ENCODE results near the gene KIFAP3. TPM values are rescaled to one million over a fixed set of nuclear protein-coding genes. Genes with fewer than 3 reads are reported as not detected.

KIFAP3 gene
- total RNA-seq, 1 experiment from 2014 or later: 29.2 TPM

DNA sequence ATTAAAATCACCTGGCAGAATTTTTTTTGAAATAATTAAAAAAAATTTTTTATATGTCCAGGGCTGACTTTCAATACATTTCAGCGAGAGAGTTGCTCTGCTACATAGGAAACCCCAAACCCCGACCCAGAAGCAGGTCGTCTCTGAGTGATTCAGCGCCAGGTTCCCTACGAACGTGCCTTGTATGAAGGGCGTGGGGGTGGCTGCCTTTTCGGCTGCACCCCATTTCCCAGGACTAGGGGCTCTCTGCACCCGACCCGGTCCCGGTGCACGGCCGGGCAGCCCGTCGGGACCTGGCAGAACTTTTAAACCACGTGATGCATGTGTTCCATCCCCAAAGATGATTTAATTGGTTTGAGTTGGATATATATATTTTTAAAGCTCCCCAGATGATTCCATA, 165.0 kb downstream of the KIFAP3 start:
- DNase-seq (ENCODE audit: unreplicated experiment): no peak
- ChIA-PET CTCF (interaction anchor here (2.0 kb wide), 1 partner anchor 26 kb away, joined by 6 read pairs; no protein-coding TSS in a partner anchor), POLR2A (no interaction called here)
- intact Hi-C loops (cut with micrococcal nuclease): no loop called here
- Mint-ChIP-seq H3K4me3 (ENCODE audit: unreplicated experiment) (no peak overlapping the region), H3K27me3 (ENCODE audit: insufficient read depth, unreplicated experiment) (no peaks in the 10 kb centered on the region), H3K9me3 (ENCODE audit: unreplicated experiment) (no peaks in the 10 kb centered on the region), H3K4me1 (ENCODE audit: insufficient read depth, unreplicated experiment) (peaks cover 4% of the 10 kb centered on the region), H3K27ac (ENCODE audit: low read depth, unreplicated experiment) (no peak overlapping the region), H3K36me3 (ENCODE audit: insufficient read depth, unreplicated experiment) (no peaks in the 10 kb centered on the region)
- no TSS peak for BruUV-seq (replicated peaks)
- TF ChIP-seq, protein P1, sequence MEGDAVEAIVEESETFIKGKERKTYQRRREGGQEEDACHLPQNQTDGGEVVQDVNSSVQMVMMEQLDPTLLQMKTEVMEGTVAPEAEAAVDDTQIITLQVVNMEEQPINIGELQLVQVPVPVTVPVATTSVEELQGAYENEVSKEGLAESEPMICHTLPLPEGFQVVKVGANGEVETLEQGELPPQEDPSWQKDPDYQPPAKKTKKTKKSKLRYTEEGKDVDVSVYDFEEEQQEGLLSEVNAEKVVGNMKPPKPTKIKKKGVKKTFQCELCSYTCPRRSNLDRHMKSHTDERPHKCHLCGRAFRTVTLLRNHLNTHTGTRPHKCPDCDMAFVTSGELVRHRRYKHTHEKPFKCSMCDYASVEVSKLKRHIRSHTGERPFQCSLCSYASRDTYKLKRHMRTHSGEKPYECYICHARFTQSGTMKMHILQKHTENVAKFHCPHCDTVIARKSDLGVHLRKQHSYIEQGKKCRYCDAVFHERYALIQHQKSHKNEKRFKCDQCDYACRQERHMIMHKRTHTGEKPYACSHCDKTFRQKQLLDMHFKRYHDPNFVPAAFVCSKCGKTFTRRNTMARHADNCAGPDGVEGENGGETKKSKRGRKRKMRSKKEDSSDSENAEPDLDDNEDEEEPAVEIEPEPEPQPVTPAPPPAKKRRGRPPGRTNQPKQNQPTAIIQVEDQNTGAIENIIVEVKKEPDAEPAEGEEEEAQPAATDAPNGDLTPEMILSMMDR (IDR thresholded peaks at IDR 0.05; ENCODE audit: unreplicated experiment): no peak

DNA sequence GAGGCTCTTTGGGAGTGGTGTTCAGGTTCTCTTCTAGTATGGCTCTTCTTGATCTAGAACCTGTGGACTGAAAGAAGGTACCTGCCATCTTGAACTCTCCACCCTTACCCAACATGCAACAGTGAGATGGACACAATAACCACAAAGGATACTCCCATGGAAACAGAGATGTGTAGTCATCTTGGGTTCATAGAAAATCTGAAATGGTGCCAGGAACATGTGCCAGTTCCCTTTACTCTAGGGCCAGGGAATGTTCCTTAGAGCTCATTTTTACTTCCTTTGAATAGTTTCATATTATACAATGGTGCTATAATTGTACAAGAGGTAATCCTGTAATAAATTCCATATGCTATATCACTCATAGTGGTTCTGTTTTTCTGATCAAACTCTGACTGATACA, 167.6 kb downstream of the KIFAP3 start:
- TF ChIP-seq, protein P1 (IDR thresholded peaks at IDR 0.05; ENCODE audit: unreplicated experiment): no peak
- DNase-seq (ENCODE audit: unreplicated experiment): peak; percentile 23
- H3K27me3 Mint-ChIP-seq (ENCODE audit: insufficient read depth, unreplicated experiment): no peaks in the 10 kb centered on the region
- H3K4me3 Mint-ChIP-seq (ENCODE audit: unreplicated experiment): no peak overlapping the region
- no TSS peak for BruUV-seq (replicated peaks)
- POLR2A ChIA-PET: interaction anchor here (1.1 to 1.5 kb wide), 2 partner anchors 13 to 14 kb away, joined by 3 to 7 read pairs; partner anchors contain the start of gene SCYL3
- no peaks in the 10 kb centered on the region for H3K9me3 Mint-ChIP-seq (ENCODE audit: unreplicated experiment)
- intact Hi-C loops (cut with micrococcal nuclease): no loop called here
- H3K4me1 Mint-ChIP-seq (ENCODE audit: insufficient read depth, unreplicated experiment): no peaks in the 10 kb centered on the region
- H3K36me3 Mint-ChIP-seq (ENCODE audit: insufficient read depth, unreplicated experiment): no peaks in the 10 kb centered on the region
- CTCF ChIA-PET: interaction anchor here (0.6 to 1.8 kb wide), 5 partner anchors 15 to 1002 kb away, joined by 3 to 8 read pairs (median 3); no protein-coding TSS in a partner anchor
- H3K27ac Mint-ChIP-seq (ENCODE audit: low read depth, unreplicated experiment): no peak overlapping the region

DNA sequence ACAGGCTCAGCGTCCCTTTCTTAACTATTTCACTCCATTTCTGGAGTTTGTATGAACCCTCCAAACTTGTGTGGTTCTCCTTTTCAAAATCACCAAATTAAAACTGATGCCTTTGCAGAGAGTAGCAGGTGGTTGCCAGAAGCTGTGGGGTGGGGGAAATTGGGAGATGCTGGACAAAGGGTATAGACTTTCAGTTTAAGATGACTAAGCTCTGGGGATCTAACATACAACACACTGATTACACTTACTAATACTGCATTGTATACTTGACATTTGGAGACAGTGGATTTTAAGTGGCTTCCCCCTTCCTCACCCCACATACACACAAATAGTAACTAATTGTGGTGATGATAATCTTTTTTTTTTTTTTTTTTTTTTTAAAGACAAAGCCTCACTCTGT, 169.7 kb downstream of the KIFAP3 start:
- ChIA-PET POLR2A (no interaction called here), CTCF (no interaction called here)
- BruUV-seq (replicated peaks): no TSS peak
- TF ChIP-seq, protein P1 (IDR thresholded peaks at IDR 0.05; ENCODE audit: unreplicated experiment): no peak
- H3K27ac Mint-ChIP-seq (ENCODE audit: low read depth, unreplicated experiment): no peak overlapping the region
- no peak for DNase-seq (ENCODE audit: unreplicated experiment)
- no peaks in the 10 kb centered on the region for H3K9me3 Mint-ChIP-seq (ENCODE audit: unreplicated experiment)
- no peaks in the 10 kb centered on the region for H3K4me1 Mint-ChIP-seq (ENCODE audit: insufficient read depth, unreplicated experiment)
- no peaks in the 10 kb centered on the region for H3K36me3 Mint-ChIP-seq (ENCODE audit: insufficient read depth, unreplicated experiment)
- no peak overlapping the region for H3K4me3 Mint-ChIP-seq (ENCODE audit: unreplicated experiment)
- intact Hi-C loops (cut with micrococcal nuclease): no loop called here
- H3K27me3 Mint-ChIP-seq (ENCODE audit: insufficient read depth, unreplicated experiment): no peaks in the 10 kb centered on the region

DNA sequence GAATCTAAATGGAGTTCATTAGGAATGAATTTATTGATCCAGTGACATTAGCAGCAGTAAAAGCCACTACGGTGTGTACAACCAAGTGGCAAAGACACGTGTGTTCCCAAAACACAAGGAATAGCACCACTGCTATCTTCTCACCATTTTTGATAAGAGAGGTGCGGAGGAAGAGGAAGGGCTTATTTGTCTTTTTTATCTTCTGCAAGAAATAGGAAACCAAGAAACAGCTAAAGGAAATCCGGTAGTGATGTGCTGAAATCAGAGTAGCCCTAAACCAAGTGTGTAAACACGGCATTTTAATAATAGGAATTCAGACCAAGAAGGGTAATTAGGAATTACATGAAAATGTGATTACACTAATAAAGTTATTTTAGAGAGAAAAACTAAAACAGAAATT, 171.7 kb downstream of the KIFAP3 start:
- Mint-ChIP-seq H3K4me3 (ENCODE audit: unreplicated experiment) (no peak overlapping the region), H3K27ac (ENCODE audit: low read depth, unreplicated experiment) (no peak overlapping the region), H3K4me1 (ENCODE audit: insufficient read depth, unreplicated experiment) (no peaks in the 10 kb centered on the region), H3K9me3 (ENCODE audit: unreplicated experiment) (no peaks in the 10 kb centered on the region), H3K27me3 (ENCODE audit: insufficient read depth, unreplicated experiment) (no peaks in the 10 kb centered on the region), H3K36me3 (ENCODE audit: insufficient read depth, unreplicated experiment) (no peaks in the 10 kb centered on the region)
- CTCF ChIA-PET: interaction anchor here (0.7 to 1.1 kb wide), 4 partner anchors 8 to 1026 kb away, joined by 3 to 4 read pairs (median 3); partner anchors contain the start of gene SCYL3
- POLR2A ChIA-PET: interaction anchor here (0.6 to 1.7 kb wide), 2 partner anchors 9 to 472 kb away, joined by 3 to 15 read pairs; partner anchors contain the start of gene SCYL3
- no TSS peak for BruUV-seq (replicated peaks)
- intact Hi-C loops (cut with micrococcal nuclease): no loop called here
- TF ChIP-seq, protein P1 (IDR thresholded peaks at IDR 0.05; ENCODE audit: unreplicated experiment): no peak
- DNase-seq (ENCODE audit: unreplicated experiment): no peak

All from MCF 10A (cell line).